NCI-H1930 (cell line): Measurements from ENCODE around the gene TBC1D4.

Experiments
- DNase-seq, 2 experiments: peaks; one replicate each; lab custom pipeline; 2025; lab: John Stamatoyannopoulos, UW

TBC1D4 gene

GRCh38 chr13:75482070-75482819 is at the start of gene TBC1D4:
Gene TBC1D4 (minus strand): TSS chr13:75482169. CDS start chr13:75481767, 402 bp downstream.
- DNase-seq, result peak; percentile 76

- DNase-seq, result no peak
These were observed 48.6 kb upstream of the TBC1D4 start for GRCh38 chr13:75530549-75530961.

- DNase-seq, result no peak
These were observed 40.0 kb upstream of the TBC1D4 start for GRCh38 chr13:75521956-75522355.

GRCh38 chr13:75518439-75519088 is 36.6 kb upstream of the TBC1D4 start:
- no peak for DNase-seq

GRCh38 chr13:75514080-75514995 is 32.4 kb upstream of the TBC1D4 start:
- no peak for DNase-seq

GRCh38 chr13:75513271-75513670 is 31.3 kb upstream of the TBC1D4 start:
- DNase-seq, result no peak

- DNase-seq, result no peak
These were observed 30.3 kb upstream of the TBC1D4 start for GRCh38 chr13:75512253-75512652.

- DNase-seq, result no peak
These were observed 29.2 kb upstream of the TBC1D4 start for GRCh38 chr13:75511051-75511625.

- no peak for DNase-seq
These were observed 26.1 kb upstream of the TBC1D4 start for GRCh38 chr13:75508002-75508548.

- DNase-seq, result no peak
These were observed 25.3 kb upstream of the TBC1D4 start for GRCh38 chr13:75507027-75508001.

- no peak for DNase-seq
These were observed 24.0 kb upstream of the TBC1D4 start for GRCh38 chr13:75506018-75506417.

- no peak for DNase-seq
These were observed 23.4 kb upstream of the TBC1D4 start for GRCh38 chr13:75505327-75505726.

- DNase-seq, result no peak
These were observed 14.0 kb upstream of the TBC1D4 start for GRCh38 chr13:75495938-75496337.

GRCh38 chr13:75494491-75494890 is 12.5 kb upstream of the TBC1D4 start:
- DNase-seq, result no peak

GRCh38 chr13:75493156-75493555 is 11.2 kb upstream of the TBC1D4 start:
- no peak for DNase-seq

- DNase-seq, result no peak
These were observed 10.4 kb upstream of the TBC1D4 start for GRCh38 chr13:75492389-75492788.

- no peak for DNase-seq
These were observed 9.4 kb upstream of the TBC1D4 start for GRCh38 chr13:75491376-75491775.

- DNase-seq, result no peak
These were observed 7.7 kb upstream of the TBC1D4 start for GRCh38 chr13:75489502-75490263.

- no peak for DNase-seq
These were observed 4.4 kb upstream of the TBC1D4 start for GRCh38 chr13:75486146-75487062.
